HG02763 (cell line): ENCODE measurements around the gene SP7.
A peak's percentile ranks its signal among the peaks of the same experiment; 100 is the strongest.
"Not testable (repeated sequence)": the region's sequence is repeated elsewhere in the genome, so short reads cannot be mapped to it uniquely, and the experiment has no call there.

Experiments used
- ATAC-seq: cut with Tn5 transposase; IDR thresholded peaks from one replicate; pipeline ENCODE4 v1.9.1; 2021; ENCODE audit warnings: mild to moderate bottlenecking, moderate library complexity; ENCODE audit not compliant: unreplicated experiment

Gene SP7

GRCh38 chr12:53347905-53348304 is 11.8 kb upstream of the SP7 start:
- ATAC-seq: no peak

DNA sequence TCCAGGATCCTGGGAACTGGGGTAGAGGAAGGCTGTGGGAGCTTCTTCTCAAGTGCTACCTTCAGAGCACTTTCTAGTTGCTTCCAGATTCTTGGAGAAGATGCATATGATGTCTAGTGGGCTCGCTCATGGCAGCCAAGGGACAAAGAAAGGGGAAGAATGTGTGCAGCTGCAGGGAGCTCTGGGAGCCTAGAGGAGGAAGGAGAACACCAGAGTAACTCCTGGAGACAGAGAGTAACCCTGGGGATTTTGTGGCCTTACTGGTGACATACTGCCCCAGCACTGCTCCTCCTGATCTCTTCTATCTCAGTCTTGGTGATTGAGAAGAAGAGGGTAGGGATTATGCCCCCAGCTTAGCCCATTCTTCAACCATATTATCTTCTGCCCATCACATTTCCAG is 10.3 kb upstream of the SP7 start:
- no peak for ATAC-seq

DNA sequence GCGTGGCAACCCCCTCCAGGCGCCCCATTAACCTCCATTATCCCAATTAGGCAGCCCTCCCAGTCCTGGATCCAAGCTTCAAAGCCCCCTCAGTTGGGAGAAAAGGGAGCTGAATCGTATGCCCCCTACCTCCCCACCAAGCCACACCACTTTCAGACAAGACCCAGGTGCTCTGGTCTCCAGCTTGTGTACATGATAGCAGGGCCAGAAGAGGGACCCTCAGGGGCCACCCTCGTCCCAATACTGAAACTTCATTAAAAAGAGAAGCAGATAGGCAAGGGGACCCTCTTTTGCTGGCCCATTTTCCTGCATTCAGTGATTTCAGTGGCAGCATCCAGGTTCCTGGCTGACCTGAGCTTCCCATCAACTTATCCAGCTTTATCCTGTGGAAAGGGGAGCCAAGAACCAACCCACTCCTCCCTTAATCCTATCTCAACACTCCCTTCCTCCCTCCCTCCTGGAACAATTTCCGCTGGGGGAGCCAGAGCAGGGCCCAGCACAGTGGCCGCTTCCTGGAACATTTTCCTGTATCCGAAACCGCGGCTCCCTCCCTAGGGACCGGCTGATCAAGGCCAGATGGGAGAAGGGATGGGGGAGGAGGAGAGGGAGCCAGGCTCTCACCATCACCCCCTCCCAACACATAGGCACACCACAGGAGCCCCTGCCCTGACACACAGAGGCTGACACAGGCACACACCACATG is 9.5 kb upstream of the SP7 start:
- no peak for ATAC-seq

GRCh38 chr12:53344824-53345485 is 8.8 kb upstream of the SP7 start:
- peak; percentile 64 for ATAC-seq

GRCh38 chr12:53344487-53344823 is 8.3 kb upstream of the SP7 start:
- no peak for ATAC-seq

DNA sequence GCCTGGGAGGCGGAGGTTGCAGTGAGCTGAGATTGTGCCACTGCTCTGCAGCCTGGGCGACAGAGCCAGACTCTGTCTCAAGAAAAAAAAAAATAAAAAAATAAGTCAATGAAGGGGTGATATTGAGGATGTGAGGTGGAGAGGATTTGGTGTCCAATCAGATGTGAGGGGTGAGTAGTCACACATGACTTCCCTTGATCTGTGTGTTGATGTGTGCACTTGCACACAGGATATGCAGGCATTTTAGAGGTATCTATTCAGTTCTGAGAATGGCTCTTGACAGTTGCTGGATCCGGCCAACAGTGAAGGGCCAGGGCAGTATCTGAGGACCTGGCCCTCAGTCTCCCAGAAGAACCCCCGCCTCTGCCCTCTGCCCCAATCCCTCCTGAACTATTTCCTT is 7.8 kb upstream of the SP7 start:
- ATAC-seq: no peak

DNA sequence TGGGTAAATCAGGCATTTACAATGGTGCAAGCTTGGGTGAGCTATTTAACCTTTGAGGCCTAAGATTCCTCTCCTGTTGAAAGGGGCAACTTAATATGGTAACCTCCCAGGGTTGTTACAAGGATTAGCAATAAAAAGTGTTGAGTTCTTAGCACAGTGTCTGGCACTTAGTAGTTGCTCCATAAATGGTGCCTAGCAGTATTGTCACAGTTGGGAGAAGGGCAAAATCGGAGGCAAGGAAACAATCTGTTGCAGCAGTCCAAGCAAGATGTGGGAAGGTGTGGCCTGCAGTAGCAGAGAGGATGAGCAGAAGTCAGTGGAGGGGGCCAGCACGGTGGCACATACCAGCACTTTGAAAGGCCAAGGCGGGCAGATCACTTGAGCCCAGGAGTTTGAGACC is 7.3 kb upstream of the SP7 start:
- ATAC-seq: no peak

GRCh38 chr12:53340398-53340797 is 4.2 kb upstream of the SP7 start:
- ATAC-seq: no peak

DNA sequence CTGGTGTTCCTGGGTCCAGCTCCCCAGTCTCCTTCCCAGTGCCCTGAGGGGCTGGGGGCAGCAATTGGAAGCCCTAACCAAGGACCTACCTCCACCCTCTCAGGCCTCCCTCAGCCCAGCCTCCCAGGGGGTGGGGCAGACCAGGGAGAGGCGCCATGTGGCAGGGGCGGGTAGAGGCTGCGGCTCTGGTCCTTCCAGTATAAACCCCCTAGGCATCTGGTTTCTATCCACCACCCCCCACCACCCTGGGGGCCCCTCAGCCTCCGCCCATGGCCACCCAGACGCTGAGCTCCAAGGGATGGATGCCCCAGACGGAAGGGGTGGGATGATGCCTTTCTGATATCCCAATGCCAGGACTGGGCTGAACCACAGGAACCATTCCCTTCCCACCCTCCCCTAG is 2.8 kb upstream of the SP7 start:
- ATAC-seq: no peak

- no peak for ATAC-seq
These were observed 1.9 kb upstream of the SP7 start for GRCh38 chr12:53338017-53338416.

- no peak for ATAC-seq
These were observed 1.3 kb downstream of the SP7 start for GRCh38 chr12:53334822-53335221.

- no peak for ATAC-seq
These were observed 2.3 kb downstream of the SP7 start for GRCh38 chr12:53333845-53334244.

DNA sequence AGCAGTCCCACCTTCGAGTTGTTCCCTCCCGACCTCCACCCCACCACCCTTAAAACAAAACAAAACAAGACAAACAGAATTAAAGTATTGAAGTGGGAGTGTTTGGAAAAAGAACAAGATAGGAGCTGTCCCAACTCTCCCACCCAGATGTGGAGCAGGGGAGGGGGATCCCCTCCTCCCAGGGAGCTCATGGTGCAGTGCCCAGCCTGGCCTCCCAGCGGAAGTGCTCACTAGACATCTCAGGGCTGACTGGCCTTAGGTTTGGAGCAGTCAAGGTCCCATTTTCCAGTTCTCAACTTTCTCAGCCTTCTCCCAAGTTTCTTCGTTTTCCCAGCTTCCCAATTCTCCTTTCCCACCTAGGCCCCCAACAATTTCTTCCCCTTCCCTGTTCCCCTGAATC is 2.9 kb downstream of the SP7 start:
- ATAC-seq: no peak

DNA sequence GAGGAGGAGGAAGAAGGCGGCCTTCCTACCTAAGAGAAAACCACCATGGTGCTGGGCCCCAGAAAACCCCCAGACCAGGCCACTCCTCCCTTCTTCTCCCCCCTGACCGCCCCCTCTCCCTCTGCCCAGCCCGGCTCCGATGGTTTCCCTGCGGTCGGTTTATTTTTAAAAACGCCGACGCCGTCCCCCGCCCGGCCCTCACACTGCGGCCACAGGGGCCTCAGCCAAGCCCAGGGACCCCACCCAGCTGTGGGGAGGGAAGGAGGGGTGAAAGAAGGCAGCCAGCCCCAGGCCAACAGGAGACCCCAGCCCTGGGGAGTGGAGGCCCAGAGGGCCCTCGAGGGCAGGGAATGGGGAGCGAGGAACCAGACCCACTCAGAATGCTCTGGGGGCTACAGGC is 3.4 kb downstream of the SP7 start:
- no peak for ATAC-seq

GRCh38 chr12:53332339-53332738 is 3.8 kb downstream of the SP7 start:
- ATAC-seq: not testable (repeated sequence)

GRCh38 chr12:53330671-53331070 is 5.5 kb downstream of the SP7 start:
- ATAC-seq: no peak

GRCh38 chr12:53328043-53328435 is 8.1 kb downstream of the SP7 start:
- no peak for ATAC-seq

DNA sequence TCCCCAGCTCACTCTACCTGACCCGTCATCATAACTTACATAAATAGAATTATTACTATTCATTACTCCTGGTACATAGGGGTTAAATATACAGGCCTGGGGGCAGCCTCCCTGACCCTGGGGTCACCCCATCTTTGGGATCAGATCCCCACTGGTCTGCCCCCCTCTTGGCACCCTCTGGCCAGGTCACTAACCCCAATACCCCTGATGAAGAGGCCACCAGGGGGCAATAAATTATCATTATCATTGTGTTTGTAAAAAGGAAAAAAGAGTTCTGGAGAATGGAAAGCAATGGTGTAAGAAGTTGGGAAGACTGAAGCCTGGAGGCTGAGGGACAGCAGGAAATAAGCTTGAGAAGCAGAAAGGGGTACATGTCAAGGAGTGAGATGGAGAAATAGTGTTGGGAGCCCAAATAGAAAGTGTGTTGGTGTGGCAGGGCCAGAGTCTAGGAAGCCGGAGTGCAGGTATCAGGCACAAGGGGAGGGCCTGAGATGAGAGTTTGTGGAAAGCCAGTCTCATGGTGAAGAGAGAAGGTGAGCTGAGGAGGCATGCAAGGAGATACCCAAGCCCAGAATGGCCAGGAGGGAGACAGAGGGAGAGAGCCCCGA is 8.6 kb downstream of the SP7 start:
- no peak for ATAC-seq

DNA sequence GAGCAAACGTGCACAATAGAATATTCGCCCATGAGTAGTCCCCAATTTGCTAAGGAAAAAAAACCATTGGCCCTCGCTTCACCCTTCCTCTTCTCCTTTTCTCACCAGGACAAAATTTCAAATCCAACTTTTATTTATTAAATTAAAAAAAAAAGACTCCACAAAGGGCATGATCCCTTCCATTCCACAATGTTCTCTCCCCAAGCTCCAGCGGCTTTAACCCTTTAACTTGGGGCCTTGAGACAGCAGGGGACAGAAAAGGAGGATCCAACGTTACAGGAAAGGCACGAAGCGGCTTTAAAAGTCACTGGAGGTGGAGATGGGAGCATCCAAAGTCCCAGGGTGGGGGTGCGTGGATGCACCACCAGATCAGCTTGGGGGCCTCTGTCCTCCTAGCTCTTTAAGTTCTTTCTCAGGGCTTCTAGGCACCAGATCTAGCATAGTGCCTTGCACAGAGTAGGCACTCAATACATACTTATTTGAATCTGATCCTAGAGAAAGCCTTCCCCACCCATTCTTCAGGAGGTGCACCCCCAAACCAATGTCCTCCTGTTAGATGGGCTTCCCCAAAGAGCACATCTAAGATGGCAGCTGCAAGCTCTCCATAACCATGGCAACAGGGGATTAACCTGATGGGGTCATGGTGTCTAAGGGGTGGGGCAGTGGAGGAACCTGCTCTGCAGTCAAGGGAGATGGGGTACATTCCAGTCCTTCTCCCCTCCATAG is 9.5 kb downstream of the SP7 start:
- no peak for ATAC-seq

GRCh38 chr12:53325511-53326061 is 10.6 kb downstream of the SP7 start:
- ATAC-seq: no peak

DNA sequence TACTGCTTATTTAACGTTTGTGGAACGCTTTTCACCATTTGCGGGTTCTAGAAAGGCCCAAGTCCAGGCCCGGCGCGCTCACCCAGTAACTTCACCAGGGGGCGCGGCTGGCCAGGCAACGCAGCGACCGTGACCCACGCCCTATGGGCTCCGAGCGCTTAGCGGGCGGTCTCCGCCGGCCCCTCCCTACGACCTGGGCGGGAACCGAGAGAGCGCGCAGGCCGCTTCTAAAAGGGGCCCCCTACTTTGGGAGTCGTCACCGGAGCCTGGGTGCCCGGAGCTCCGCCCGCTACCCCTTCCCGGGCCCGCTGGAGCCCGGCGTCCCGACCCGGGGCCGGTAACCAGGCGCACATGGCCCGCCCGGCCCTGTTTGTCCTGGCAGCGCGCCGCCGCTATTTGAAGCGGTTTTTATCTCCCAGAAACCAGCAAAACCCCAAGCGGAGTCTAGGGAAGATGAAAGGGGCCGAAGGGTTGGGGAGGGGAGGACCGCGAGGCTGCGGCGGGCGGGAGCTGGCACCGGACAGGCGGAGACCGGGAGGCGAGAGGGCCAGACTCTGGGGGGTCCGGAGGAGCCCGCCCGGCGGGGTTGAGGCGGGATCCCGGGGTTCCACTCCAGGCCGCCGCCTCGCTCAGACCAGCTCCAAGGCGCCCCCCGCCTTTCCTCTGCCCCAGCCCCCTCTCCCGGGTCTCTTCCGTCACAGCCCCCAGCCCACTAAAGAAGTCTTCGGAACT is 11.2 kb downstream of the SP7 start:
- ATAC-seq: peak; percentile 42
